Measurements from ENCODE around the gene SPATA18.

The SPATA18 gene, protein sequence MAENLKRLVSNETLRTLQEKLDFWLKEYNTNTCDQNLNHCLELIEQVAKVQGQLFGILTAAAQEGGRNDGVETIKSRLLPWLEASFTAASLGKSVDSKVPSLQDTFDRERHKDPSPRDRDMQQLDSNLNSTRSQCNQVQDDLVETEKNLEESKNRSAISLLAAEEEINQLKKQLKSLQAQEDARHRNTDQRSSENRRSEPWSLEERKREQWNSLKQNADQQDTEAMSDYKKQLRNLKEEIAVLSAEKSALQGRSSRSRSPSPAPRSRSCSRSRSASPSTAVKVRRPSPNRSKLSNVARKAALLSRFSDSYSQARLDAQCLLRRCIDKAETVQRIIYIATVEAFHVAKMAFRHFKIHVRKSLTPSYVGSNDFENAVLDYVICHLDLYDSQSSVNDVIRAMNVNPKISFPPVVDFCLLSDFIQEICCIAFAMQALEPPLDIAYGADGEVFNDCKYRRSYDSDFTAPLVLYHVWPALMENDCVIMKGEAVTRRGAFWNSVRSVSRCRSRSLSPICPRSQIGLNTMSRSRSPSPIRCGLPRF

DNA sequence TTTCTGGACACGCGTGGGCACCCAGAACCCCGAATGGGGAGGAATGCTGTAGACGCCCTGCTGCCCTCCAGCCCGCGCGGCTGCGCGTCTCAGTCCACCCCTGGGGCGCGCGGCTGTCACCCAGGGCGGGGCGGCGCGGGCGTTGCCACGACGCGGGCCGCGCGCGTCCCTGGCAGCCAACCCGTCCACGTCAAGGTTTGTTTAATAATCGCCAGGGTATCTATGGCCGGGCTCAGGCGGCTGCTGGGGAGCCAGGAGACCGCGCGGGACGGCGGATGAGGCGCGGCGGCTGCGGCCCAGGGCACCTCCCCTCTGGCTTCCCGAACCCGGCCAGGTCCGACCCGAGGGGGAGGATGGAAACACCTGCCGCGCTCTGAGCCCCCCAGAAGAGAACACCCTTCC, at the start of gene SPATA18:
Gene SPATA18, plus strand, starts transcription at position 92 of the 402 bp plus-strand sequence. CDS start 401 bp downstream, outside the sequence.
- DNase-seq (ENCODE audit: low read depth, low spot score), result no peak

DNA sequence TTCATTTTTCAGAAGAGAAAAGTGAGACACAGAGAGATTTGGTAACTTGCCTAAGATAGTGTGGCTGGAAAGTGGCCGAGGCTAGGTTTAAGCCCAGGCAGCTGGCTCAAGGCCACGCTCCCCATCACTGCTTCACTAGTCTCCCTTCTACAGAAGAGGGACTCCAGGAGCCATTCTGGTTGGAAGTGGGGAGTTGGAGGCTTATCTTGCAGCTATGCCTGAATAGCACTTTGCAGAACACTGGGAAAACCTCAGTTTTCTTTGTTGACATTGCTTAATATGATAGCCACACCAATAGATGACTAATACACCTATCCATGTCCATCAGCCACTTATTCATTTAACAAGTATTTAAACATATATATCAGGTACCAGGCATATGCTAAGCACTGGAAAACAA, 49.5 kb upstream of the SPATA18 start:
- DNase-seq (ENCODE audit: low read depth, low spot score), result no peak

DNA sequence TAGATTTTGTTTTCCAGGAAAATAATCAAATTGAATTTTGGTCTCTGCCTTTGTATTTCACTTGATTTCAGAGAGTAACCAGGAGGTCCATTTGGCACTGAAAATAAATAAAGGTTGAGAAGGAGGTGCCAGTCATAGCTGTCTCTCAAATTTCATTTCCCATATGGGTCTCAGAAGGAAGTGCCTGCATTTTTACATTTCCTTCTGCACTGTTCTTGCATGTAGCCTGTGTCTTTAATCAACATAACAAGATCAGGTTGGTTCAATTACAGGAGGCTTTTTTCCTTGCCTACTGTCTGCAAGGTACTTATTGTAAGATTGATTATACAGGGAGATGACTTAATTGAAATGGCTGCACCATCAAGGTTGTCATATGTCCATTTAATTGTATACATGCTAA, 46.7 kb upstream of the SPATA18 start:
- no peak for DNase-seq (ENCODE audit: low read depth, low spot score)

DNA sequence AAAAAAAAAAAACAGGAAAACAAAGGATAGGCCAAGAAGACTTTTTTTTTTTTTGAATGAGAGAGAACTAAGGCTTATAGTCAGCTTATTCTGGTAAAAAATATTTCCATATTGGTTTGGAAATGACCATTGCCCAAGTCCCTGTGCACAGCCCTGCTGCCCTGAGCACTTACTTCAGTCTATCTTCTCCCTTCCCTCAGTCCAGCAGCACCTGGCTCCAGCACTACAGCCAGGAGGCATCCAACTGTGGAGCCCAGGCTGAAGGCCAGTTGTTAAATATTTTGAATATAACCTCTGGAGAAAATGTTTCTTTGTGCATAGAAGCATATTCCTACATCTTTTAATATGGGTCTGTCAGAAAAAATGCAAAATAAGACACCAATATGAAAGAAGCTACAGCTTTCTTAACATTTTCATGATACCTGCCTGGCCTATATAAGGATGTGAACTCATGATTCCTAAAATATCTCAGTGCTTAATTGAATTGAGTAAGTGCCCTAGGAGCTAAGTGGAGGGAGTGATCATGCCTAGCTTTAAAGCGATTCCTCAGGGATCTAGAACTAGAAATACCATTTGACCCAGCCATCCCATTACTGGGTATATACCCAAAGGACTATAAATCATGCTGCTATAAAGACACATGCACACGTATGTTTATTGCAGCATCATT, 45.4 kb upstream of the SPATA18 start:
- DNase-seq (ENCODE audit: low read depth, low spot score), result no peak

DNA sequence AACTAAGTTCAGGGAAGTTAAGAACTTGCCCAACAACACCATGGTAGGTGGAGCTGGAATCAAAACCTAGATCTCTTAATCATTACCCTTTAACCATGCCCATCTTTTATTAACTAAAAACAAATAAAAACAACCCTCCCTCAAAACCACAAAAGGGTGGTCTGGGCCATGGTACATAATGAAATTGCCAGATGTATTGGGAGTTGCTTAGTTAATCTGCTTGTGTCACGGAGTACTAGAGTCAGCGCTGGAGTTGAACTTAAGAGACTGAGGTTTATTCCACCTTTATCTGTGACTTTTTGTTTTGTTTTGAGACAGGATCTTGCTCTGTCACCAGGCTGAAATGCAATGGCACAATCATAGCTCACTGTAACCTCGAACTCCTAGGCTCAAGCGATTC, 44.2 kb upstream of the SPATA18 start:
- no peak for DNase-seq (ENCODE audit: low read depth, low spot score)

DNA sequence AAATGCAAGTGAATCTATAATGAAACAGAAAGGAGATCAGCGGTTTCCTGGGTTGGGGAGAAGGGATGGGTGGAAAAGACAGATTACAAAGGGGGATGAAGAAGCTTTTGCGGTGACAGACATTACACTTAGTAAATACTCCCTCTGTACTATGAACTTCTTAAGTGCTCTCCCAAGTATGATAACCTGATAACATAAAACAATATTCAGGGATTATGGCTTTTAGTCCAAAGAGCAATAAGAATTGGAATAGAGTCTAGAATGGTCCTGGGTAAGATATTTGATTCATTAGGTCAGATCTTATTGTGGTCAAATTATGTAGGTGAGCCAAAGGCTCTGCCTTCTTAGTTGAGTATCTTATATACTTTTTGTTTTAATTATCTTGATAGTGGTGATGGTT, 40.1 kb upstream of the SPATA18 start:
- DNase-seq (ENCODE audit: low read depth, low spot score), result no peak

DNA sequence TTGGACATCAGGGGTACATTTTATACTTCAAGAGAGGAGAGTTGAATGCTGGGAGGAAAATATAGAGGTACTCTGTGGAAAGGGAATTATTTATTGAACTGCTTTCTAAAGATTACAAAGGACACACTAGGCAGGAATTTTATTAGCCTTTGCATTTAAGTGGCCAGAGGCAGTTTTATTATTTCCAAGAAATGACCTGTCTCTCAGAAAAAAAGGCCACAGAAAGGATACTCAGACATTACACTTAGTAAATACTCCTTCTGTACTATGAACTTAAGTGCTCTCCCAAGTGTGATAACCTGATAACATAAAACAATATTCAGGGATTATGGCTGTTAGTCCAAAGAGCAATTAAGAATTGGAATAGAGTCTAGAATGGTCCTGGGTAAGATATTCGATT, 38.5 kb upstream of the SPATA18 start:
- DNase-seq (ENCODE audit: low read depth, low spot score), result no peak

DNA sequence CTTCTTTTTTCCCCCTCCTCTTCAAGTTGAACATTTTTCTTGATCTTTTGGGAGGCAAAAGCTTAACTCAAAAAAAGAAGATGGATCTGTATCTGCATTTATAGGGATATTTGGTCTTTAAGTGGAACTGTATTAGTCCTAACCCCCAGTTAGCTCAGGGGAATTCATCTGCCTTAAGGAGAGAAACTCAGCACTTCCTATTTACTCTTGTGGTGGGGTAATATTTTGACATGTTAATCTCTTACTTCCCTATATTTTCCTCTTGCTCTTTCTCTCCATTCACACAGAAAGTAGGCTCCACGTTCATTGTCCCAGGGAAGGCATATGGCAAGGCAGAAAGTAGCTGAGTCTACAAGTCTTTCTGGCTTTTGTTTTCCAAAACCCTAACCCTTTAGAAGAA, 36.2 kb upstream of the SPATA18 start:
- DNase-seq (ENCODE audit: low read depth, low spot score), result no peak

DNA sequence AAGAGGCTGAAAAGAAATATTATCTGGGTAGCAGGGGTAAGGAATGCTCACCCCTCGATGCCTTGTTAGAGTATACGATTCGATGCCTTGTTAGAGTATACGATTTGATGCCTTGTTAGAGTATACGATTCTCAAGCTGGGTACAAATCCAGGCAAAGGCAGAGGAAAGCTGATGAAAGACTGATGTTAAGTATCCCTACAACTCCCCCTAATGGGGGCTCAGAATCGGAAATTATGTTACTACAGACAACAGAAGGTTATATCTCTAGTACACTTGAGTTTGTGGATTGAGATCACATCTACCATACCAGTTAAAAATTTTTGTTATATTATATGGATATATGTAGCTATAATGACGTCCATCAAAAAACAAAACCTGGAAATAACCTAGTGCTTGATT, 35.7 kb upstream of the SPATA18 start:
- DNase-seq (ENCODE audit: low read depth, low spot score), result no peak

DNA sequence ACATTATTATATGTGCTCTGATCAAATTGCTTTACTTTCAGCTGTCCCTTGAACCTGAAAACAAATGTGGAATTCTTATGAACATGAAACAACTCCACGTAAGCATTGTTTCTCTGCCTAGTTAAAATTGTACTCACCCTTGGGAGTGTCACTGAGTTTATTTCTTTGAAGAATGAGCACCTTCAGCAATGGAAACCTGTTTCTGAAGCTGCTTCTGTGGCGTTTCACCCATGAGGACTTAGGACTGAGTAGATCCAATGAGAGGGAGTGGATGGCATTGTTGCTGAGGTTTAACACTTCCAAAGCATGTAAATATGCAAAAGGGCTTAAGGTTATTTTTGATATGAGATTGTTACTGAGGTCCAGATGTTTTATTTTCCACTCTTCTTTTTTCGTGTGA, 34.1 kb upstream of the SPATA18 start:
- DNase-seq (ENCODE audit: low read depth, low spot score), result no peak

DNA sequence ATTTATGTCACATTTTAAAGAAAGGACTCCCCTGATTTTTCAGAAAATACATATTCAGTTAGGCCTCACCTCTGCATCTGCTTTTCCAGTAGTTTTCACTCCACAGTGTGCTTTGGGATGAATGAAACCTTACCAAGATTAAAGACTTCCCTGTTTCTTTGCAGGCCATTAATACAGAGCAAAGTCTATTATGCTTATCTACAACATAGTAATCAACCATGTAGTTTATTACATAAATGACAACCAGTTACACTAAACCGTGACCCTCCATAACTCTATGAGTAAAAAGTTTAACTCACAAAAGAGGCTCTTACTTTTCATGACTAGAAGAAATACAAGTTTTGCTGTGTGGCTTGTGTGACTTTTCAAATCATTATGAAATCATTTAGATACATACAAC, 33.3 kb upstream of the SPATA18 start:
- DNase-seq (ENCODE audit: low read depth, low spot score), result no peak

DNA sequence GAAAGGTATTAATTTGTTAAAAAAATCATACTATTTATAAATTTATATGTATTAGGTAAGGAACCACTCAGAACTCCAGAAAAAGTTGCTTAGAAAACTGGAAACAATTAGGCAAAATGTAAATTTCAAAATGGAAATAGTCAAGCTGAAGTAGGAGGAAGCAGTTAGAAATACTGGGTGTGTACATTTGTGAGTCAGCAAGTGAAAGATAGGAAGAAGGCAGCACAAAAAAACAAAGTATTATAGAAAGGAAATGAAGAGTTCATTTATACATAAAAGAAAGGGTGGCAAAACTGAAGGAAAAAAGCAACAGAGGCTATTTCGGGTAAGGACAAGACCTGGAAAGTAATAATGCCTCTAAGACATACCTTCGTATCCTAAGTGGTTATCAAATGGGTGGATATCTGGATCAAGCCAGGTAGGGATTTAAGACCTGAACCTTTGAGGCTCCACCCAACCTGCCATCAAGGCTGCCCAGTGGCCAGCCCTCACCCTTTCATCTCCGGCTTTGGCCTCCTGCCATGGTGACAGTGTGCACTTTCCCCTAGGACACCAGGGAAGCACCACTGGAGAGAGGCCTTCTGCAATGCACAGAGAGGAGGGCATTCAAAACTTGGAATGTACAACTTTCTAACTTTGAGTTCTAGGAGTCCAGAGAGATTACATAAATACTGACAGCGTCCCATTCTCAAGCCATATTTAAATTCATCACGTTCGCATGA, 31.0 kb upstream of the SPATA18 start, which contains the start of gene LRRC66:
Gene LRRC66, minus strand, starts transcription at position 428 of the 722 bp plus-strand sequence. CDS start 2,750 bp downstream, outside the sequence.
- no peak for DNase-seq (ENCODE audit: low read depth, low spot score)

DNA sequence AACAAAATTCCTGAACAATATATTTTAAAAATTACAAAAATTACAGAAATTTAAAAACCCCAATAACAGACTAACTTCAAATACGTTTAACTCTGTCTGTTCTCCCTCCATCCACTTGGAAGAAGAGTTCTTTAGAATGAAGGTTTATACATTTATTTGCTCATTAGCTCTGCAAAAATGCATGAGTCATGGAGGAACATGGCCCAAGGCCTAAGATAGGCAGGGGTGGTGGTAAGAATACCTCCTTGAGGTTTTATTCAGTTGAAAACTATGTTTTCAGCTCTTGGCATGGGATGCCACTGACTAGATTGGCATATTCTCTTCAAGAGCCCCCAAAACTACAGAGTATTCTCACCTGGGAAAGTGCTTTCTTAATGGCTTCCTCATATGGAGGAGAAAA, 22.1 kb upstream of the SPATA18 start:
- no peak for DNase-seq (ENCODE audit: low read depth, low spot score)

DNA sequence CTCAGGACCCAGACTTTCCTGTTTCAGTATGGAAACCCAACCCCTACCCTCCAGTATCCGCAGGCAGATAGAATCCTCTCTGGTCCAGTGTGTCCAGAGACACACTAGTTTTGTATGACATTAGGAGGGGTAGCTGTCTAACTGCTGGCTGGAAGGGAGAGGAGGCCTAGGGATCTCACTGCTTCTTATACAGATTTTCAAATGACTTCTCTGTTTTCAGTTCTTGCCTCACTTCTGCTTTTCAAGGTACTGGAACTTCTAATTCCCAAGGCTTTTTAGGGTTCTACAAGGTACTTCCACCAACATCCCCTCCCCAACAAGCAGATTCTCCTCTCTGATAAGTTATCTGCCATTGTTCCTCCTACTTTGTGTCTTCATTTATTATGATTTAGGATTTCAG, 19.1 kb upstream of the SPATA18 start:
- no peak for DNase-seq (ENCODE audit: low read depth, low spot score)

DNA sequence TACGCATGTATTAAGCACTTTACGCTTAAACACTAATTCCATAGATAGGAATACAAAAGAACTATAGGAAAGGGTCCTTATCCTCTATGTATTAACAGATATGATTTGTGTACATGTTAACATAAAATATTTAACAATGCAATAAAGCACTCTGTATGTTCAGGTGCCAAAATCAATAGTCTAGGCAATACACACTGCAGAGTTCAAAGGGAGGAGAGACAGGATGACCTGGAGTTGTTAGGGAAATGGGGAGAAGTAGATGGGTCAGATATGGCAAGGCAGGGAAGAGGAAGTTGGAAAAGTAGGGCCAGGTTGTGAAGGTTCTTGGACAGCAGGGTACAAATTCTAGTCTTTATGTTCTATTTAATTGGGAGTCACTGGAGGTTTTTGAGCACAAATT, 15.9 kb upstream of the SPATA18 start:
- no peak for DNase-seq (ENCODE audit: low read depth, low spot score)

DNA sequence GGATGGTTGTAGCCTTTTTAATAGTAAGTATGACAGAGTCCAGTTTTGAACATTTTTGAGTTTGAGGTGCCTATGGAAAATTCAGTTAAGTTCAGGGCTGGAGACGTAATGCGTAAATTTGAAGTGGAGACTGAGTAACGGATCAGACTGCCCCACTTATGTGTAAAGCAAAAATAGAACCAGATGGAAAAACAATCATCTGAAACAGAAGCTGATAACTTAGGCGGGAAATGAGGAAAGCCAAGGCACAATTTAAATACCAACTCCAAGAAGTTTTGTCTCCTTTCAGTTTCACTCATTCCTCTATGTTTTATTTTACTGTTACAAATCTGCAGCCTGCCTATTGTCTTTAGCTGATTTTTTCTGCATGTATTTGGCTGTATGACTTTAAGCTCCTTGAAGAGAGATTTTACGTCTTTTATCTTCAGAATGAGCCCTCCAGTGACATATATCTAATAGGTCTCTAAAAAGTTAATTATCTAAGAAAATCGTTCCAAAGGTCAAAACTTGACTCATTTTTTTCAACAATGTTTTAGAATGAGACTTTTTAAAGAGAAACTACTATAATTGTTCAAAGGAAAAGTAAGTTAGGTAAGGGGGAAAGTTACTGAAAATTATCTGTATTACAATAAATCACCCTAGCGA, 14.1 kb upstream of the SPATA18 start:
- DNase-seq (ENCODE audit: low read depth, low spot score), result no peak

DNA sequence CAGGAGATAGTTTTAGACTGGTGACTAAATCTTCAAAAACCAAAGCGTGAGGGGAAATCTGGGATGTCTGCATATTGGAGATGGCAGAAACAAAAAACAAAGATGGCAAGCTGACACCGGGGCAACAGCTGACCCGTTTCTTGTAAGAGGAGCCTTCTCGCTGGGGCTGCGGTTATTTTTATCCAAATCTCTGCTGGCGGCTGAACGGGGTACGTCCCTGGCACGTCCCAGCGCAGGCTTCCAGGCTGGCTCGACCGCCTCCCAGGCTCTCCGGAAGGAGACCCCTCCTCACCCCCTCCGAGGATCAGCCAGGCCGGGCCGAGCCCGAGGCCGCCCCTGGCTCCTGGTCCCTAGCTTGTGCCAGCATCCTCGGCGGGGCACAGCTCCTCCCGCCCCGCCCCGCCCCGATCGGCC, 13.4 kb upstream of the SPATA18 start:
- no peak for DNase-seq (ENCODE audit: low read depth, low spot score)

DNA sequence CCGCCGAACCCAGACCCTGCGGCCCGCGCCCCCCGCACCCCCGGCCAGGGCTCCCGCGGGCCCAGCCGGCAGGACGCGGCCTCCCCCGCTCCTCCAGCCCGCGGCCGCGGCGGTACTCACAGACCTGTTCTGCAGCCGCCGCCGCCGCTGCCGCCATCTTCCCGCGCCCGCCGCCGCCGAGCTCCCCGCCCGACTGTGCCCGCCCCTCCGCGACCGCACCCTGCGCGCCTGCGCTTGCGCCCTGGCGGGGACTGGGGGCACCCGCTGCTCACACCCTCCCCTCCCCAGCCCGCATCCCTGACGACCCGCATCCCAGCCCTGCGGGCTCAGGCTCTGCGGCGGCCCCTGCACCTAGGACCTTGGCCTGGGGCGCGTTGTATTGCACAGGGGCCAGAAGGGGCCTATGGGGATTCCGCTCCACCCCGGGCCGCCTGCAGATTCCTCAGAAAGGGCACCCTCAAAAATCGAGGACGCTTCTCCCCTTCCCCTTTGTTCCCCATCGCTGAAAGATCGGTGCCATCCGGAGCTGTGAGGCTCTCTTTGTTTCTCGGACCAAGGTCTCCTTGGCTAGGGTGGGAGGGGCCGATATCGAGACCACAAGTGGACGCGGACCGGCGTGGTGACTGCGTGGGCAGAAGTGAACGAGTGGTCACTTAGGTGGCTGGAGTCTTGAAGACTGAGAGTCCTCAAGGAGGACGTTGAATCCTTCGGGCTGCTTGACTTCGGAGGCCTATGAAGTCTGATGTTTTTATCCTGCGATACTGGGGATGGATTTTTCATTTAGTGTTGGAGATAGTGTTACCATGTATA, 12.8 kb upstream of the SPATA18 start, which contains the start of gene SGCB:
Gene SGCB, minus strand, starts transcription at position 197 of the 810 bp plus-strand sequence. Its CDS starts 40 bp downstream, at position 157.
- peak; percentile 43 for DNase-seq (ENCODE audit: low read depth, low spot score)

DNA sequence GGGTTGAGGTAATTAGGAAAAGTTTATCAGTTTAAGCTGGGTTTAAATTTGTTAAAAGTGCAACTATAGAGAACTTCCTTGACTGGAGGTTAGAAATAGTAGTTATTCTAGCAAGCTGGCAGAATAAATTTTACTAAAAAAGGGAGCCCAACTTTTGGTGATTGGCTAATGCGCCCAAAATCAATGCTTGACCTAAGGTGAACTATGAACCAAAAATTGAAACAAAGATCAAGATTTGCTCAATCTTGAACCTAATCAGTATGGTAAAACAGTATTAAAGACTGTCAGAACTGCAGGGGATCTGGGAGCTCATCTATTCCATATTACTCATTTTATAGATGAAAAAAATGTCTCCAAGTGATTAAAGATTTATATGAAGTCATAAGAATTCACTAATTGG, 6.1 kb upstream of the SPATA18 start:
- DNase-seq (ENCODE audit: low read depth, low spot score), result no peak

DNA sequence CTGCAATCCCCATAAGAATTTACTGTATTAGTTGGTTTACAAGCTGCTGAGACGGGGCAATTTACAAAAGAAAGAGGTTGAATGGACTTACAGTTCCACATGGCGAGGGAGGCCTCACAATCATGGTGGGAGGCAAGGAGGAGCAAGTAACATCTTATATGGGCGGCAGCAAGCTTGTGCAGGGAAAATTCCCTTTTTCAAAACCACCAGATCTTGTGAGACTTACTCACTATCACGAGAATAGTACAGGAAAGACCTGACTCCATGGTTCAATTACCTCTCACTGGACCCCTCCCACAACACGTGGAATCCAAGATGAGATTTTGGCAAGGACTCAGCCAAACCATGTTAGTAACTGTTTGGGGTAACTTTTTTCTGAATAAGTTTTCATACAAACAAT, 1.8 kb upstream of the SPATA18 start:
- DNase-seq (ENCODE audit: low read depth, low spot score), result no peak
